ENCODE data around the gene CADPS. TPM values are rescaled to one million over a fixed set of nuclear protein-coding genes. Genes with fewer than 3 reads are reported as not detected.

CADPS gene
- total RNA-seq, 4 donors from 2014 or later = 0.31 to 14.4 (median 5.2) TPM

DNA sequence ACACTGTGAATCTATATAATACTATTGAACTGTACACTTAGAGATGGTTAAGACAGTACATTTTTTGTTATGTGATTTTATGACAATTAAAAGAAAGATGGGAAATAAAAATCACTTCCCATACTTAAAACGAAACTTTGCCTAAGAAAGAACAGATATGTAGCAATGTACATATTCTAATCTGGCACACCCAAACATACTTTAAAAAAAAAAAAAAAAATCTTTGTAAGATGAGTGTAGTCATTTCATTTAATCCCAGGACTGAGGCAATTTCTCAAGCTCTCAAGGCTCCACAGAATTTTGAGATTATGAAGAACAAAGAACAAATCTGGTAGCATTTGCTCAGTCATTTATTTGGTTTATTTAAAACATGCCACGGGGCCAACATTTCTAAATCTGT lies 461.5 kb downstream of the CADPS start:
- no peak for ATAC-seq
- WGBS, 2 donors (ENCODE audit: low coverage in 1 of 2) = 62 to 86% methylated on average over 2 of the region's 2 CpGs
- TF ChIP-seq POLR2A (IDR thresholded peaks at IDR 0.05) (no peak), EP300 (IDR thresholded peaks at IDR 0.05) (no peak), POLR2AphosphoS5 (IDR thresholded peaks at IDR 0.05) (no peak)
- TF ChIP-seq, protein P1, sequence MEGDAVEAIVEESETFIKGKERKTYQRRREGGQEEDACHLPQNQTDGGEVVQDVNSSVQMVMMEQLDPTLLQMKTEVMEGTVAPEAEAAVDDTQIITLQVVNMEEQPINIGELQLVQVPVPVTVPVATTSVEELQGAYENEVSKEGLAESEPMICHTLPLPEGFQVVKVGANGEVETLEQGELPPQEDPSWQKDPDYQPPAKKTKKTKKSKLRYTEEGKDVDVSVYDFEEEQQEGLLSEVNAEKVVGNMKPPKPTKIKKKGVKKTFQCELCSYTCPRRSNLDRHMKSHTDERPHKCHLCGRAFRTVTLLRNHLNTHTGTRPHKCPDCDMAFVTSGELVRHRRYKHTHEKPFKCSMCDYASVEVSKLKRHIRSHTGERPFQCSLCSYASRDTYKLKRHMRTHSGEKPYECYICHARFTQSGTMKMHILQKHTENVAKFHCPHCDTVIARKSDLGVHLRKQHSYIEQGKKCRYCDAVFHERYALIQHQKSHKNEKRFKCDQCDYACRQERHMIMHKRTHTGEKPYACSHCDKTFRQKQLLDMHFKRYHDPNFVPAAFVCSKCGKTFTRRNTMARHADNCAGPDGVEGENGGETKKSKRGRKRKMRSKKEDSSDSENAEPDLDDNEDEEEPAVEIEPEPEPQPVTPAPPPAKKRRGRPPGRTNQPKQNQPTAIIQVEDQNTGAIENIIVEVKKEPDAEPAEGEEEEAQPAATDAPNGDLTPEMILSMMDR (IDR thresholded peaks at IDR 0.05) = no peak
- no peak overlapping the region for H3K4me3 ChIP-seq
- no peaks in the 10 kb centered on the region for H3K9me3 ChIP-seq
- H3K27me3 ChIP-seq = no peaks in the 10 kb centered on the region
- H3K36me3 ChIP-seq = no peaks in the 10 kb centered on the region
- H3K27ac ChIP-seq = no peak overlapping the region
- no peaks in the 10 kb centered on the region for H3K4me1 ChIP-seq

DNA sequence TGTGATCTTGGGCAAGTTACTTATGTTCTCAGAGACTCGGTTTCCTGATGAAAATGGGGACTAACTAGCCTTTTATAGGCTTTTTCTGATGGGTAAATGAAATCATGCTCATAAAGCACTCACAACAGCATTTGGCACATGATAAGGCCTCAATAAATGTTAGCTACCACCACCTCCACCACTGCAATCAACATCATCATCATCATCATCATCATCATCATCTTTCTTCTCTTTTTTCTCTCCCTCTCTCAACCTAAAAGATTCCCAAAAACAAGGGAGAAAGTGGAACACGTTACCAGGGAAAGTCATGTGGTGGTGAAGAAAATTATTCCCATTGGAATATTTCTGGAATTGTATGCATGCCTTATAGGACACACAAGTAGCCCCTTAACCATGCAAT lies 468.3 kb downstream of the CADPS start:
- H3K4me3 ChIP-seq = no peak overlapping the region
- H3K4me1 ChIP-seq = no peaks in the 10 kb centered on the region
- WGBS, 2 donors (ENCODE audit: low coverage in 1 of 2) = 76 to 94% methylated on average over 2 of the region's 2 CpGs
- no peak for TF ChIP-seq POLR2AphosphoS5 (IDR thresholded peaks at IDR 0.05)
- TF ChIP-seq, protein P1 (IDR thresholded peaks at IDR 0.05) = no peak
- H3K9me3 ChIP-seq = no peaks in the 10 kb centered on the region
- ATAC-seq = no peak
- H3K36me3 ChIP-seq = no peaks in the 10 kb centered on the region
- no peak overlapping the region for H3K27ac ChIP-seq
- peaks cover 12% of the 10 kb centered on the region for H3K27me3 ChIP-seq

DNA sequence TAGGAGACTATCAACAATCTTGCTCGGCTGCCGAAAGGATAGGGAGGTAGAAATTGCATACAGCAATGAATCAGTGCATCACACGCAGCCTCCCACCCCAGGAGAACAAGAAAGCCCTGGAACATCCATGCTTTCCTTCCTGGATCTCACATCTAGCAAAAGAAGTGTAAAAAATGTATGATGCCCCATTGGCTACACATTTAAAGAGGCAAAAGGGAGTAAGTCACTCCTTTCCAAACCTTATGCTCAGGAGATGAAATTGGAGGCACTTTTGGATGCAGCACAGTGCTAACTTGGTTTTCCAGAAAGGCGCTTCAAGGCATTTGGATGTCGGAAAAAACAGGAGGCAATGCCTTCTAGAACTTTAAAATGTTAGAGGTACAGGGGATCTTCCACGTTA lies 469.6 kb downstream of the CADPS start:
- no peak for TF ChIP-seq EP300 (IDR thresholded peaks at IDR 0.05)
- TF ChIP-seq POLR2A (IDR thresholded peaks at IDR 0.05) = no peak
- TF ChIP-seq, protein P1 (IDR thresholded peaks at IDR 0.05) = no peak
- no peaks in the 10 kb centered on the region for H3K36me3 ChIP-seq
- no peak overlapping the region for H3K27ac ChIP-seq
- H3K4me3 ChIP-seq = no peak overlapping the region
- WGBS, 2 donors (ENCODE audit: low coverage in 1 of 2) = 84 to 85% methylated on average over 6 of the region's 6 CpGs
- H3K9me3 ChIP-seq = no peaks in the 10 kb centered on the region
- no peaks in the 10 kb centered on the region for H3K4me1 ChIP-seq
- no peak for ATAC-seq
- peaks cover 12% of the 10 kb centered on the region for H3K27me3 ChIP-seq

DNA sequence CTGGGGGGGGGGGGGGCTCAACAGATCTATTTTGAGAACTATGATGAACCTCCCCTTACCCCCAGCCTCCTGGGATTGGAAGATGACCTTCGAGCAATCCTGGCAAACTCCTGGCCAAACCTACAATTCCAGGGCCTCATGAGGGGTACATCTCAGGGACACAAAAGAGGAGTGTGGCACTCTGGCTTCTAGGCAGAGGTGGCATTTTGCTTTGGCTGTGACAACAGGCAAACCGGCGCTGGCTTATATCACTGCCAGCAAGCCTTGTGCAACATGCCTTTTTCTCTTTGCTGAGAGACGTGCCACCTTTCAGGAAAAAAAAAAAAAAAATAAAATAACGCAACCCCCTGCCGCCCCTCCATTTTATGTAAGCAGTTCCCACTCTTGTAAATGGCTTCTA lies 470.1 kb downstream of the CADPS start:
- Histone ChIP-seq H3K4me1 (no peaks in the 10 kb centered on the region), H3K9me3 (no peaks in the 10 kb centered on the region), H3K27me3 (peaks cover 12% of the 10 kb centered on the region), H3K4me3 (no peak overlapping the region), H3K27ac (no peak overlapping the region), H3K36me3 (no peaks in the 10 kb centered on the region)
- WGBS, 2 donors (ENCODE audit: low coverage in 1 of 2) = 87% methylated on average over 5 of the region's 6 CpGs; no CpG with 5 or more reads in 1 of the 2 donors
- no peak for TF ChIP-seq POLR2A (IDR thresholded peaks at IDR 0.05)
- TF ChIP-seq POLR2AphosphoS5 (IDR thresholded peaks at IDR 0.05) = no peak
- TF ChIP-seq, protein P1 (IDR thresholded peaks at IDR 0.05) = no peak
- TF ChIP-seq EP300 (IDR thresholded peaks at IDR 0.05) = no peak
- no peak for ATAC-seq

DNA sequence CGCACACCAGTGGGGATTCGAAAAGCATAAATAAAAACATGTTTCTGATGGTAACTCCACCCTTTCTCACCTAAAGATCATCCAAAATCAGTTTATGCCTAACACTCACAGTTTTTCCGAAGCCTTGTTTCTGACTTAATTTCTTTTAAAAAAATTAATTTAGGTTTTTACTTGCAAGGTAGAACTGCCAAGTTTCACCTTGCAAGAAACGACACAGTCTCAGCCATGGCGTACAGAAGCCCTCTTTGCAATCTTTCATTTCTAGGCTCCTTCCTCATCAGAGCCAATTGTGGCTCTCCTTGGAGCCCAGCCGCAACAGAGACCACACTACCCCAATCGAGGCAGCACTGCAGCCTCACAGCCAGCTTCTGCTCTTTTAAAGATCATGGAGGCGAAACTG lies 470.9 kb downstream of the CADPS start:
- TF ChIP-seq POLR2A (IDR thresholded peaks at IDR 0.05) (no peak), POLR2AphosphoS5 (IDR thresholded peaks at IDR 0.05) (no peak), EP300 (IDR thresholded peaks at IDR 0.05) (no peak)
- TF ChIP-seq, protein P1 (IDR thresholded peaks at IDR 0.05) = no peak
- Histone ChIP-seq H3K36me3 (no peaks in the 10 kb centered on the region), H3K9me3 (no peaks in the 10 kb centered on the region), H3K4me3 (no peak overlapping the region), H3K4me1 (no peaks in the 10 kb centered on the region), H3K27ac (no peak overlapping the region), H3K27me3 (peaks cover 12% of the 10 kb centered on the region)
- WGBS, 2 donors (ENCODE audit: low coverage in 1 of 2) = 75 to 79% methylated on average over 5 to 8 of the region's 8 CpGs
- no peak for ATAC-seq
